CD4-positive, alpha-beta memory T cell (primary cell): ENCODE data around the gene NRGN. TPM values are rescaled to one million over a fixed set of nuclear protein-coding genes. Genes with fewer than 3 reads are reported as not detected.

Experiments used
- CTCF ChIA-PET: fragments of 350-600 bp; sonication (Branson Sonifier 250); formaldehyde crosslinking; loops from one replicate; lab custom pipeline; 2021; ENCODE audit warnings: inconsistent platforms; ENCODE audit not compliant: partially characterized antibody; lab: Charles Lee
- POLR2A ChIA-PET: fragments of 350-600 bp; sonication (Branson Sonifier 250); formaldehyde crosslinking; loops from one replicate; lab custom pipeline; 2021; ENCODE audit not compliant: partially characterized antibody; lab: Charles Lee
- DNase-seq, 5 donors: peaks; one replicate each; pipeline versions ENCODE4 v3.0.0 to v3.0.0-alpha.2; 2020 to 2022; ENCODE audit warnings: mixed read lengths in 1 of 5
- H3K27ac ChIP-seq: one replicate; pipeline ENCODE4 v1.7.0; 2013; ENCODE audit warnings: low read depth, low read length
- H3K27me3 ChIP-seq: 2 replicates; pipeline ENCODE4 v1.7.0; 2013; ENCODE audit warnings: mild to moderate bottlenecking, low read length, moderate library complexity; ENCODE audit not compliant: insufficient read depth
- H3K36me3 ChIP-seq: 2 replicates; pipeline ENCODE4 v1.7.0; 2013; ENCODE audit warnings: mild to moderate bottlenecking, low read length, moderate library complexity; ENCODE audit not compliant: insufficient read depth
- H3K4me1 ChIP-seq: 2 replicates; pipeline ENCODE4 v1.7.0; 2013; ENCODE audit warnings: mild to moderate bottlenecking, low read length, moderate library complexity; ENCODE audit not compliant: insufficient read depth
- H3K4me3 ChIP-seq, 2 donors: one replicate each; pipeline ENCODE4 v1.7.0; 2013; ENCODE audit warnings: low read length in 2 of 2, mild to moderate bottlenecking in 1 of 2
- H3K9me3 ChIP-seq, 2 donors: one replicate each; pipeline ENCODE4 v1.7.0; 2013; ENCODE audit warnings: low read length in 2 of 2, control low read depth in 1 of 2; ENCODE audit not compliant: control insufficient read depth in 1 of 2
- H3K27ac Mint-ChIP-seq, 7 donors: one replicate each; pipeline ENCODE4 v1.8.0; 2020 to 2021; ENCODE audit warnings: mixed read lengths in 7 of 7, mild to moderate bottlenecking in 6 of 7, inconsistent platforms in 3 of 7, moderate library complexity in 3 of 7
- H3K27me3 Mint-ChIP-seq, 2 donors: one replicate each; pipeline ENCODE4 v1.8.0; 2020 to 2021; ENCODE audit warnings: mixed read lengths in 2 of 2
- H3K36me3 Mint-ChIP-seq, 2 donors: one replicate each; pipeline ENCODE4 v1.8.0; 2020 to 2021; ENCODE audit warnings: mixed read lengths in 2 of 2, inconsistent platforms in 1 of 2, mild to moderate bottlenecking in 1 of 2
- H3K4me1 Mint-ChIP-seq, 4 donors: one replicate each; pipeline ENCODE4 v1.8.0; 2020 to 2021; ENCODE audit warnings: mixed read lengths in 4 of 4, mild to moderate bottlenecking in 1 of 4
- H3K4me3 Mint-ChIP-seq, 8 donors: one replicate each; pipeline ENCODE4 v1.8.0; 2020 to 2021; ENCODE audit warnings: mixed read lengths in 8 of 8, mild to moderate bottlenecking in 7 of 8, moderate library complexity in 6 of 8, inconsistent platforms in 3 of 8
- H3K9me3 Mint-ChIP-seq, 8 donors: one replicate each; pipeline ENCODE4 v1.8.0; 2020 to 2021; ENCODE audit warnings: mixed read lengths in 8 of 8, mild to moderate bottlenecking in 5 of 8, inconsistent platforms in 3 of 8, moderate library complexity in 1 of 8
- intact Hi-C: fragments of 100-400 bp; cut with micrococcal nuclease; formaldehyde crosslinking; loops from one replicate; pipeline ENCODE4 v1.15.1; 2023
- polyA plus RNA-seq, 2 donors: library from polyadenylated mRNA; unstranded; fragments of 300-500 nt; fragmentation: Illumina TruSeq; gene quantifications; one replicate each; pipeline ENCODE4 v1.2.3, GENCODE V29; 2021
- total RNA-seq, 2 experiments: library from RNA; stranded (reverse); gene quantifications; one replicate each; pipeline ENCODE4 v1.2.3, GENCODE V29; 2021

The NRGN gene
- total and polyA plus RNA-seq, 4 experiments from 2014 or later: 0.67 TPM; not detected in 3

DNA sequence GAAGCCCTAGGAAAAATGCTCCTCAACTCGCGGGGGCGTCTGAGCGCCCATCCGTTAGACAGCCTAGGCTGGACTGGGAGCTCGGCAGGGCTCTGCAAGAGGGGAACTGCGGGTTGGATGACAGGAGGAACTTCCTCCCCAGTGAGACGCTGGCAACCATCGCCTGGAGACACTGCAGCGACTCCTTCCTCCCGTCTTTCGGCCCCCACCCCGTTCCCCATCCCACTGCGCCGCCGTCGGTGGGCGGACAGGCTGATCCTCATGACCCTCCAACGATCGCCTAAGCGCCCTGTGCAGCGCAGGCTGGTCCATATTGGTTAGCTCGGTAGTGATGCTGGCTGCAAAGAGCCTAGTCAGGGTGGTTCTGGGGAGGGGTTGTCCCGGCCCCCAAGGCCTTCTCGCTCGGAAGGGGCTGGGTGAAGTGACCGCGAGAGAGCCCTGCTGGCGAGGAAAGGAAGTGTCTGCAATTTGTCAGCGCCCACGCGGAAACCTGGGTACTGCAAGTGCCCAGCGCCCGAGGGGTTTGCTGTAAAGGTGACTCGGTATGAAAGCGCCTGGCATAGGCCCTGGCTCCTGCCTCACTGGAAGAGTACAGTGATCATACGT is 638 bp downstream of the NRGN start:
- DNase-seq: peak; percentile 50 to 61 (median 54)
- Mint-ChIP-seq H3K27ac (peak overlapping the region in 5 of 7 donors; percentile 38 to 80 (median 66)), H3K9me3 (no peaks in the 10 kb centered on the region), H3K27me3 (peaks cover 0 to 3% of the 10 kb centered on the region in 2 donors), H3K36me3 (no peaks in the 10 kb centered on the region), H3K4me1 (peaks cover 7 to 24% (median 16%) of the 10 kb centered on the region in 4 donors), H3K4me3 (peak overlapping the region; percentile 82 to 94 (median 86))
- intact Hi-C loops: loop anchor here (1.0 kb wide), 1 partner anchor 67 kb away; the partner anchor contains the start of genes SIAE and SPA17
- H3K4me3 ChIP-seq: peak overlapping the region; percentile 30 to 60
- CTCF ChIA-PET: interaction anchor here (1.0 to 17.0 kb wide), 4 partner anchors 25 to 70 kb away, joined by 3 to 239 read pairs (median 38); partner anchors contain the start of gene ESAM
- no peaks in the 10 kb centered on the region for H3K36me3 ChIP-seq
- peaks cover 5% of the 10 kb centered on the region for H3K27me3 ChIP-seq
- no peak overlapping the region for H3K27ac ChIP-seq
- no peaks in the 10 kb centered on the region for H3K9me3 ChIP-seq
- peaks cover 17% of the 10 kb centered on the region for H3K4me1 ChIP-seq
- POLR2A ChIA-PET: interaction anchor here (0.8 to 2.4 kb wide), 4 partner anchors 12 to 67 kb away, joined by 3 to 9 read pairs (median 5); partner anchors contain the start of genes SIAE and VSIG2

DNA sequence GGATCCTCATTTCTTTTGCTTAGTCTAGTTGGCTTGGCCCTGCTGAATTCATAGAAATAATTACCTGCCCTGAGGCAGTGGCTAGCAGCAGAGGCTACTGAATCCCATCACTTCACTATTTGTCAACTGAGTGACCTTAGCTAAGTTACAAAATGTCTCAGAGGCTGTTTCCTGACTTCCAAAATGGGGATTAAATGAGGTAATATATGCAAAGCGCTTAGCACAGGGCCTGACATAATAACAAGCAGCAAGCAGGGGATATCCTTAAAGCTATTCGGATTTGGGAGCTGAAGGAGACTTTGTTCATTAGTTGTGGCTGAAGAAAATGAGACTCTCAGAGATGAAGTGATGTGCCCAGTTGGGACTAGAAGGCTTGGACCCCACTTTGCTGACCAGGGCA is 2.8 kb downstream of the NRGN start:
- peaks cover 22% of the 10 kb centered on the region for H3K4me1 ChIP-seq
- H3K4me1 Mint-ChIP-seq: peaks cover 11 to 29% (median 21%) of the 10 kb centered on the region in 4 donors
- no peak overlapping the region for H3K27ac ChIP-seq
- no peak overlapping the region for H3K27ac Mint-ChIP-seq
- ChIA-PET POLR2A (no interaction called here), CTCF (interaction anchor here (1.1 to 17.0 kb wide), 6 partner anchors 16 to 95 kb away, joined by 3 to 239 read pairs (median 5); partner anchors contain the start of genes ESAM, SIAE and SPA17)
- no peaks in the 10 kb centered on the region for H3K9me3 Mint-ChIP-seq
- H3K27me3 Mint-ChIP-seq: peaks cover 0 to 4% of the 10 kb centered on the region in 2 donors
- peaks cover 0 to 6% of the 10 kb centered on the region in 2 donors for H3K36me3 Mint-ChIP-seq
- DNase-seq: no peak
- peaks cover 5% of the 10 kb centered on the region for H3K27me3 ChIP-seq
- H3K9me3 ChIP-seq: no peaks in the 10 kb centered on the region
- no peaks in the 10 kb centered on the region for H3K36me3 ChIP-seq
- intact Hi-C loops: no loop called here
- H3K4me3 ChIP-seq: no peak overlapping the region
- no peak overlapping the region for H3K4me3 Mint-ChIP-seq

DNA sequence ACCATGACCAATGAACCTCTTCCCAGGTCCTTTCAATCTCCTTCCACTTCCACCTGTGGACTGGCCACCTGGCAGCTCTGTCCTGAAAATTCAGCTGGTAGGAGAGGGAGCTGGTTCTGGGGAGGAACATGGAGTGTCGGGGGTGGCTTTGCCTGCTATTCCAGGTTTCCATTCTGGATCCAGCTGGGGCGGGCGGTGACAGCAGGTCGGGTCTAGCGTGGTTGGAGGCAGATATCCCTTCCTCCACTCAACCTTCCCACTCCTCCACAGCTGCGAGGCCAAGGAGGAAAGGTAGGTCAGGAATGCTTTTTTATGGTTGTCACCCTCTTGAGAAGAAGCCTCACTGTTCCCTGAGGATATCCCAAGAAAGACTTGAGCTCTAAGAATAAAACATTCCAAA is 3.3 kb downstream of the NRGN start:
- DNase-seq: no peak
- peaks cover 0 to 6% of the 10 kb centered on the region in 2 donors for H3K36me3 Mint-ChIP-seq
- H3K27ac Mint-ChIP-seq: no peak overlapping the region
- Histone ChIP-seq H3K9me3 (no peaks in the 10 kb centered on the region), H3K36me3 (no peaks in the 10 kb centered on the region), H3K4me3 (no peak overlapping the region), H3K4me1 (peaks cover 22% of the 10 kb centered on the region), H3K27ac (no peak overlapping the region), H3K27me3 (peaks cover 5% of the 10 kb centered on the region)
- no peaks in the 10 kb centered on the region for H3K9me3 Mint-ChIP-seq
- H3K27me3 Mint-ChIP-seq: peaks cover 0 to 4% of the 10 kb centered on the region in 2 donors
- intact Hi-C loops: no loop called here
- POLR2A ChIA-PET: no interaction called here
- peaks cover 11 to 29% (median 21%) of the 10 kb centered on the region in 4 donors for H3K4me1 Mint-ChIP-seq
- CTCF ChIA-PET: interaction anchor here (1.1 to 17.0 kb wide), 7 partner anchors 15 to 95 kb away, joined by 3 to 239 read pairs (median 5); partner anchors contain the start of genes ESAM, SIAE and SPA17
- no peak overlapping the region for H3K4me3 Mint-ChIP-seq

GRCh38 chr11:124745270-124745834 is 5.6 kb downstream of the NRGN start:
- peaks cover 14% of the 10 kb centered on the region for H3K4me1 ChIP-seq
- ChIA-PET CTCF (interaction anchor here (0.6 to 17.0 kb wide), 14 partner anchors 11 to 1703 kb away, joined by 3 to 239 read pairs (median 13); partner anchors contain the start of genes ESAM, MSANTD2, SIAE and SPA17), POLR2A (interaction anchor here (1.4 to 3.4 kb wide), 8 partner anchors 9 to 208 kb away, joined by 3 to 50 read pairs (median 30); partner anchors contain the start of genes CCDC15, ESAM, MSANTD2 and SIAE)
- Mint-ChIP-seq H3K4me1 (peaks cover 8 to 28% (median 13%) of the 10 kb centered on the region in 4 donors), H3K27ac (peak overlapping the region in 3 of 7 donors; percentile 13 to 79 (median 77)), H3K9me3 (no peaks in the 10 kb centered on the region), H3K4me3 (peak overlapping the region; percentile 71 to 98 (median 80)), H3K27me3 (peaks cover 0 to 4% of the 10 kb centered on the region in 2 donors), H3K36me3 (peaks cover 0 to 6% of the 10 kb centered on the region in 2 donors)
- no peaks in the 10 kb centered on the region for H3K36me3 ChIP-seq
- intact Hi-C loops: no loop called here
- no peak overlapping the region for H3K4me3 ChIP-seq
- peaks cover 5% of the 10 kb centered on the region for H3K27me3 ChIP-seq
- DNase-seq: no peak
- no peaks in the 10 kb centered on the region for H3K9me3 ChIP-seq
- H3K27ac ChIP-seq: no peak overlapping the region

GRCh38 chr11:124745835-124746620 is 6.3 kb downstream of the NRGN start:
- ChIA-PET POLR2A (interaction anchor here (0.7 to 3.4 kb wide), 17 partner anchors 7 to 846 kb away, joined by 3 to 50 read pairs (median 6); partner anchors contain the start of genes CCDC15, ESAM, MSANTD2 and SIAE), CTCF (interaction anchor here (0.5 to 17.0 kb wide), 22 partner anchors 9 to 1702 kb away, joined by 3 to 239 read pairs (median 6); partner anchors contain the start of genes CCDC15, ESAM, MSANTD2 and SIAE)
- no peaks in the 10 kb centered on the region for H3K9me3 Mint-ChIP-seq
- peaks cover 0 to 1% of the 10 kb centered on the region in 2 donors for H3K27me3 Mint-ChIP-seq
- peak overlapping the region; percentile 83 to 98 (median 94) for H3K27ac Mint-ChIP-seq
- H3K4me1 Mint-ChIP-seq: peaks cover 6 to 21% (median 9%) of the 10 kb centered on the region in 4 donors
- no peak for DNase-seq
- H3K4me1 ChIP-seq: peaks cover 7% of the 10 kb centered on the region
- no peaks in the 10 kb centered on the region for H3K36me3 ChIP-seq
- peaks cover 0 to 6% of the 10 kb centered on the region in 2 donors for H3K36me3 Mint-ChIP-seq
- peak overlapping the region; percentile 58 for H3K27ac ChIP-seq
- peak overlapping the region; percentile 96 to 99 (median 98) for H3K4me3 Mint-ChIP-seq
- peak overlapping the region; percentile 76 to 97 for H3K4me3 ChIP-seq
- peaks cover 5% of the 10 kb centered on the region for H3K27me3 ChIP-seq
- intact Hi-C loops: loop anchor here (1.0 to 2.0 kb wide), 8 partner anchors 12 to 1141 kb away; partner anchors contain the start of genes HYLS1, MSANTD2, SIAE and SPA17
- H3K9me3 ChIP-seq: no peaks in the 10 kb centered on the region

DNA sequence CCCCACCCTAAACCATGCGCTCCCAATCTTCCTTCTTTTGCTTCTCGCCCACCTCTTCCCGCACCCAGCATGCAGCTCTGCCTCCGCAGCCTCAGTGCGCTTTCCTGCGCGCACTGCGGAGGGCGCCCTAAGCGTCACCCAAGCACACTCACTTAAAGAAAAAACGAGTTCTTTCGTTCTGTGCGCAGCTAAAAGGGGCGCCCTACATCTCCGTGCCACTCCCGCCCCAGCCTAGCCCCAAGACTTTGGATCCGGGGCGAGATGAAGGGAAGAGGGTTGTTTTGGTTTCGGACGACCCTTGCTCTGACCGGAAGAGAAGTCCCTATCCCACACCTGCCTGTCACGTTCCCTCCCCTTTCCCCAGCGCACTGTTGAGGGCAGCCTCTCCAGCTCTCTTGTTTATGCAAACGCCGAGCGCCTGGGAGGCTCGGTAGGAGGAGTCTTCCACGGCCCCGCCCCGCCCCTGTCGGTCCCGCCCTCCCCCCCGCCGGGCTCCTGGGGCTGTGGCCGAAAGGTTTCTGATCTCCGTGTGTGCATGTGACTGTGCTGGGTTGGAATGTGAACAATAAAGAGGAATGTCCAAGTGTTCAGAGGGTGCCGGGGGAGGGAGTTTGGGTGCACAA is 7.0 kb downstream of the NRGN start:
- intact Hi-C loops: loop anchor here (1.0 to 2.0 kb wide), 8 partner anchors 12 to 1140 kb away; partner anchors contain the start of genes HYLS1, MSANTD2, SIAE and SPA17
- no peaks in the 10 kb centered on the region for H3K9me3 ChIP-seq
- H3K27me3 Mint-ChIP-seq: peaks cover 0 to 1% of the 10 kb centered on the region in 2 donors

More for the DNA sequence above, 7.0 kb downstream of the NRGN start:
- Mint-ChIP-seq H3K36me3 (peaks cover 0 to 6% of the 10 kb centered on the region in 2 donors), H3K4me1 (peaks cover 6 to 21% (median 9%) of the 10 kb centered on the region in 4 donors), H3K27ac (peak overlapping the region; percentile 83 to 98 (median 94)), H3K9me3 (no peaks in the 10 kb centered on the region), H3K4me3 (peak overlapping the region; percentile 96 to 99 (median 98))
- peak overlapping the region; percentile 76 to 97 for H3K4me3 ChIP-seq
- DNase-seq: peak; percentile 80 to 86 (median 85)
- CTCF ChIA-PET: interaction anchor here (0.5 to 17.0 kb wide), 21 partner anchors 10 to 1468 kb away, joined by 3 to 239 read pairs (median 6); partner anchors contain the start of genes CCDC15, ESAM, MSANTD2 and SIAE
- no peaks in the 10 kb centered on the region for H3K27me3 ChIP-seq
- no peaks in the 10 kb centered on the region for H3K36me3 ChIP-seq
- POLR2A ChIA-PET: interaction anchor here (0.8 to 3.4 kb wide), 16 partner anchors 8 to 845 kb away, joined by 3 to 50 read pairs (median 6); partner anchors contain the start of genes CCDC15, ESAM, MSANTD2 and SIAE
- peaks cover 6% of the 10 kb centered on the region for H3K4me1 ChIP-seq
- peak overlapping the region; percentile 58 for H3K27ac ChIP-seq
